Sigmoid colon (tissue), 7 donors: ENCODE measurements around the gene MASP1. TPM values are rescaled to one million over a fixed set of nuclear protein-coding genes. Genes with fewer than 3 reads are reported as not detected.

ENCODE experiments used
- DNase-seq: peaks from one replicate; pipeline ENCODE4 v3.0.0-alpha.2; 2019
- H3K27ac ChIP-seq, 4 donors: fragments of 200-600 bp; sonication (generic); one replicate each; pipeline ENCODE4 v1.5.1; 2016 to 2019; ENCODE audit warnings: mild to moderate bottlenecking in 1 of 4
- H3K27me3 ChIP-seq, 3 donors: fragments of 200-600 bp; sonication (generic); one replicate each; pipeline ENCODE4 v1.5.1; 2019; ENCODE audit warnings: mild to moderate bottlenecking in 1 of 3
- H3K36me3 ChIP-seq, 4 donors: fragments of 200-600 bp; sonication (generic); one replicate each; pipeline ENCODE4 v1.5.1; 2016 to 2019
- H3K4me1 ChIP-seq, 4 donors: fragments of 200-600 bp; sonication (generic); one replicate each; pipeline ENCODE4 v1.5.1; 2017 to 2019
- H3K4me3 ChIP-seq, 4 donors: fragments of 200-600 bp; sonication (generic); one replicate each; pipeline ENCODE4 v1.5.1; 2017 to 2019; ENCODE audit warnings: mild to moderate bottlenecking in 2 of 4, moderate library complexity in 1 of 4
- H3K9me3 ChIP-seq, 4 donors: fragments of 200-600 bp in 3 of 4; sonication (generic) in 3 of 4; one replicate each; pipeline versions ENCODE4 v1.5.1 to v1.6.1; 2013 to 2019
- EP300 ChIP-seq, 4 donors: sonication (generic); formaldehyde crosslinking; IDR thresholded peaks; one replicate each; pipeline ENCODE4 v1.6.1; 2017; ENCODE audit warnings: antibody characterized with exemption in 4 of 4
- POLR2A ChIP-seq, 2 donors: fragments of 450-650 bp; IDR thresholded peaks; one replicate each; pipeline ENCODE4 v1.6.1; 2016; ENCODE audit warnings: antibody characterized with exemption in 2 of 2, mild to moderate bottlenecking in 2 of 2, moderate library complexity in 2 of 2
- POLR2AphosphoS5 ChIP-seq, 4 donors: sonication (generic); formaldehyde crosslinking; IDR thresholded peaks; one replicate each; pipeline ENCODE4 v1.6.1; 2017; ENCODE audit warnings: antibody characterized with exemption in 4 of 4
- WGBS, 2 donors: extraction: QIAGEN DNeasy Blood & Tissue Kit; methylation state at CpG; one replicate each; pipeline ENCODE4 v1.1.7; 2013; 5-methylcytosine and 5-hydroxymethylcytosine counted together
- intact Hi-C: fragments of 100-400 bp; cut with DNase I; formaldehyde crosslinking; loops from one replicate; pipeline ENCODE4 v1.15.1; 2023
- polyA plus RNA-seq, 3 donors: library from polyadenylated mRNA; stranded (reverse); fragments of 200-250 nt; gene quantifications; one replicate each; pipeline ENCODE4 v1.2.3, GENCODE V29; 2013
- total RNA-seq, 4 donors: library from RNA; depleted of rRNA; stranded (reverse); fragments of >200 nt; gene quantifications; one replicate each; pipeline ENCODE4 v1.1.0, GENCODE V29; 2016
- TF ChIP-seq, protein P1 (sequence below), 4 experiments: fragments of 450-650 bp in 3 of 4; fragments of 200-600 bp in 1 of 4; IDR thresholded peaks; one replicate each; pipeline ENCODE4 v1.5.1; 2016 to 2019; ENCODE audit warnings: antibody characterized with exemption in 4 of 4, mild to moderate bottlenecking in 3 of 4, moderate library complexity in 2 of 4
- donor health status: healthy with polysubstance abuse.
- donor health status: Bipolar disorder and iron deficiency.
- donor health status: healthy.

The MASP1 gene
- total and polyA plus RNA-seq, 7 donors = 0.69 to 236 (median 93.5) TPM

DNA sequence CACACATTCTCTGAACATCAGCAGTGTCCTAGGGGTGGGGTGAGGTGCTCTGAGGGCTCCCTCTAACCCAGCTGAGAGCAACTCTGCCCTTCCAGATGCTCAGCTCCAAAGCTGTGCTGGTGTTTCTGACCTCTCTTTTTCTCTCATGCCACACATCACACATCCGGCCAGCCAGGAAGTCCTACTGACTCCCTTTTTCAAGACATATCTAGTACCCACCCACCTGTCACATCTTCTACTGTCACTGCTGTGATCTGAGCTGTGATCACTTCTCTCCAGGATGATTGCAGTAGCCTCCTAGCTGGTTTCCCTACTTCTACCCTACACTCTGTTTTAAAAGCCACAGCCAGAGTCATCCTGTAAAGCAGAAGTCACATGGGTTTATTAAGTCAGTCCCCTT, 30.2 kb upstream of the MASP1 start:
- H3K27ac ChIP-seq = no peak overlapping the region
- peaks cover 0 to 15% (median 10%) of the 10 kb centered on the region in 4 donors for H3K4me1 ChIP-seq
- no peak overlapping the region for H3K4me3 ChIP-seq
- H3K27me3 ChIP-seq = no peaks in the 10 kb centered on the region
- H3K36me3 ChIP-seq = no peaks in the 10 kb centered on the region
- DNase-seq = no peak
- WGBS, 2 donors = 75 to 83% methylated on average over 1 of the region's 1 CpG
- TF ChIP-seq EP300 (IDR thresholded peaks at IDR 0.05) (no peak), POLR2AphosphoS5 (IDR thresholded peaks at IDR 0.05) (no peak), POLR2A (IDR thresholded peaks at IDR 0.05) (no peak)
- TF ChIP-seq, protein P1, sequence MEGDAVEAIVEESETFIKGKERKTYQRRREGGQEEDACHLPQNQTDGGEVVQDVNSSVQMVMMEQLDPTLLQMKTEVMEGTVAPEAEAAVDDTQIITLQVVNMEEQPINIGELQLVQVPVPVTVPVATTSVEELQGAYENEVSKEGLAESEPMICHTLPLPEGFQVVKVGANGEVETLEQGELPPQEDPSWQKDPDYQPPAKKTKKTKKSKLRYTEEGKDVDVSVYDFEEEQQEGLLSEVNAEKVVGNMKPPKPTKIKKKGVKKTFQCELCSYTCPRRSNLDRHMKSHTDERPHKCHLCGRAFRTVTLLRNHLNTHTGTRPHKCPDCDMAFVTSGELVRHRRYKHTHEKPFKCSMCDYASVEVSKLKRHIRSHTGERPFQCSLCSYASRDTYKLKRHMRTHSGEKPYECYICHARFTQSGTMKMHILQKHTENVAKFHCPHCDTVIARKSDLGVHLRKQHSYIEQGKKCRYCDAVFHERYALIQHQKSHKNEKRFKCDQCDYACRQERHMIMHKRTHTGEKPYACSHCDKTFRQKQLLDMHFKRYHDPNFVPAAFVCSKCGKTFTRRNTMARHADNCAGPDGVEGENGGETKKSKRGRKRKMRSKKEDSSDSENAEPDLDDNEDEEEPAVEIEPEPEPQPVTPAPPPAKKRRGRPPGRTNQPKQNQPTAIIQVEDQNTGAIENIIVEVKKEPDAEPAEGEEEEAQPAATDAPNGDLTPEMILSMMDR (IDR thresholded peaks at IDR 0.05) = no peak
- intact Hi-C loops = no loop called here
- no peaks in the 10 kb centered on the region for H3K9me3 ChIP-seq

DNA sequence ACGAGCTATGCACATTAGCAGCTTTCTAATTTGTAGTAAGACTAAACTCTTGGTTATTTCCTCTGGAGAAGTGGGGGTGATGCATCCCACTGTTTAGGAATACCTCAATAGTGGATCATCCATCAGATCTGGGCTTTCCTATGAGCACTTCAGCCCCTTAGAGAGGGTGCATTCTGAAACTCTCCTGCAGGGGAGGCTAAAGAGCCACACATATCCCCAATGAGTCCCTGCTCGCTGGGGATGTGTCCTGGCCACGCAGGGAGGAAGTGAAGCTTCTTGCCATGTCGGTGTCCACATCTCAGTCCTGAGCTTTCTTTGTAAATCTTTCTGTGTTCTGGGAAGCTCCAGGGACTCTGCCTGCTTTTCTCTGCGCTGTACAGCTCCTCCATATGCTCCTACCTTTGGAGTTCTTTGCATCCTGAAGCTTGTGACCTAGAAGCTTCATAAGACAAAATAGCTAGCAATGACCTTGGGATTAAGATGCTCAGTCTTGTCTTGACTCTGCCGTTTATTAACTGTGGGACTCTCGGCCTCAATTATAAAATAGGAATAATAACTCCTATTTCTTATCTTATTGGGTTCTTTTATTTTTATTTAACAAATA, 28.3 kb upstream of the MASP1 start:
- no peak overlapping the region for H3K4me3 ChIP-seq
- TF ChIP-seq, protein P1 (IDR thresholded peaks at IDR 0.05) = peak; percentile 70 to 98 (median 90)
- TF ChIP-seq POLR2AphosphoS5 (IDR thresholded peaks at IDR 0.05) = no peak
- peak; percentile 81 for DNase-seq
- WGBS, 2 donors = 18 to 31% methylated on average over 7 of the region's 7 CpGs
- no peaks in the 10 kb centered on the region for H3K27me3 ChIP-seq
- intact Hi-C loops = loop anchor here (1.0 to 2.0 kb wide), 3 partner anchors 99 to 394 kb away; no protein-coding TSS in a partner anchor
- no peaks in the 10 kb centered on the region for H3K9me3 ChIP-seq
- H3K27ac ChIP-seq = no peak overlapping the region
- no peaks in the 10 kb centered on the region for H3K36me3 ChIP-seq
- peaks cover 0 to 15% (median 10%) of the 10 kb centered on the region in 4 donors for H3K4me1 ChIP-seq

DNA sequence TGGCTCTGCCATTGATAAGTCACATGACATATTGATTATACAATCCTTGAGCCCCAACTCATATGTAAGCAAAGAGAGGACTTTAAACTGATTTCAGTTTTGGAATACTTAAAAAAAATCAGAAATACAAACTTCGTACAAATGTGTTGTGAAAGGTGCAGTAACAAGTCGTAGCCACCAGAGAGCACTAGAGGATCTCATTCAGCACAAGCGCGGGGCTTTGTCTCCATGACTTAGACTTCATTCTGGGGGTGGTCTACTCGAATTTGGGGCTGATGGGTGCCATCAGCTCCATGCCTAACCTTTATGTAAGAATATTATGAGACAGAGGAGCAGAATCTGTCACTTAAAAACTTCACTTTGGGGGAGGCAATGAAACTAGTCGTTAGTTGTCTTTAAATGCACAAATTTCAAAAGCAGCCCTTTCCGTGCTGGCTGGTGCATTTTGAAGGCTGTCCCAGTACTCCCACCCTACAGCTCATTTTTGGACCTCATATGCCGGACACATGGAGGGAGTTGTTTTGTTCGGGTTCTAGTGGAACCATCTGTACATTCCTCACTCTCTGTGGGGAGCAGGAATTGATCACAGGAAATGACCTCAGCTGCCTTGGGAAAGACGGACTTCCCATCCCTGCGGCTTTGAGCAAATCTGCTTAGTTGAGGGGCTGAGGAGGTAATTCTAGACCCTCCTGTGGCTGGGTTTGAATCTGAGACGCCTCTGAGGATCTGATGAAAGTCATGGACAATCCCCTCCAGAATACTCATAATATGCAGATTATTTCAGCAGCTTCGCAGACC, 27.5 kb upstream of the MASP1 start:
- H3K4me1 ChIP-seq = peaks cover 0 to 21% (median 17%) of the 10 kb centered on the region in 4 donors
- H3K9me3 ChIP-seq = no peaks in the 10 kb centered on the region
- peak overlapping the region in 3 of 4 donors; percentile 16 to 35 (median 33) for H3K4me3 ChIP-seq
- TF ChIP-seq, protein P1 (IDR thresholded peaks at IDR 0.05) = peak; percentile 79 to 84 (median 82)
- TF ChIP-seq POLR2AphosphoS5 (IDR thresholded peaks at IDR 0.05) = no peak
- no peak for DNase-seq
- no peaks in the 10 kb centered on the region for H3K27me3 ChIP-seq
- intact Hi-C loops = loop anchor here (1.0 to 2.0 kb wide), 3 partner anchors 98 to 395 kb away; no protein-coding TSS in a partner anchor
- H3K36me3 ChIP-seq = no peaks in the 10 kb centered on the region
- no peak overlapping the region for H3K27ac ChIP-seq
- WGBS, 2 donors = 18% methylated on average over 13 of the region's 13 CpGs

DNA sequence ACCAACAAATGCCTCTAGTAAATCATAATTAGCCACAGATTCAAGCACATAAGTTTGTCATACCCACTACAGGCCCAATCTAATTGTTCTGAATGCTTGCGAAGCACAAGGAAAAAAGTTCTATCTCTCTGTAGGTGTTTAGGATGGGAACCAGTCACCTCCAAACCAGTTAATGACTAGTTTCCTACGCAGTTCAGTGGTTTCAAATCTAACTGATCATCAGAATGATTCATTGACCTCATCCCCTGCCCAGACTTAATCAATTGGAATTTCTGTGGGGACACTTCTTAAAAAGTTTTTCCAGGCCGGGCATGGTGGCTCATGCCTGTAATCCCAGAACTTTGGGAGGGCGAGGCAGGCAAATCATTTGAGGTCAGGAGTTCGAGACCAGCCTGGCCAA, 24.3 kb upstream of the MASP1 start:
- WGBS, 2 donors = 80 to 88% methylated on average over 5 of the region's 5 CpGs
- no peaks in the 10 kb centered on the region for H3K9me3 ChIP-seq
- TF ChIP-seq POLR2AphosphoS5 (IDR thresholded peaks at IDR 0.05) (no peak), EP300 (IDR thresholded peaks at IDR 0.05) (no peak), POLR2A (IDR thresholded peaks at IDR 0.05) (no peak)
- TF ChIP-seq, protein P1 (IDR thresholded peaks at IDR 0.05) = no peak
- H3K4me1 ChIP-seq = peaks cover 0 to 38% (median 30%) of the 10 kb centered on the region in 4 donors
- H3K27me3 ChIP-seq = no peaks in the 10 kb centered on the region
- H3K36me3 ChIP-seq = no peaks in the 10 kb centered on the region
- intact Hi-C loops = no loop called here
- no peak overlapping the region for H3K27ac ChIP-seq
- no peak overlapping the region for H3K4me3 ChIP-seq
- no peak for DNase-seq
